Panc1 (cell line): ENCODE measurements around the gene CDK18. TPM values are rescaled to one million over a fixed set of nuclear protein-coding genes. Genes with fewer than 3 reads are reported as not detected.

Experiments
- ATAC-seq: fragments of 200-7000 bp; cut with Tn5 transposase; 2 replicates; pipeline ENCODE4 v1.9.1; 2020; ENCODE audit warnings: mild to moderate bottlenecking, moderate library complexity
- BruUV-seq: library from RNA; stranded (reverse); fragments of 400-500 nt; replicated peaks from 2 replicates; lab custom pipeline; 2021; lab: Mats Ljungman, UMichigan
- CTCF ChIA-PET: fragments of 300-600 bp; sonication (Branson Sonifier 250); formaldehyde crosslinking; loops from one replicate; lab custom pipeline; 2022; ENCODE audit warnings: antibody characterized with exemption; lab: Charles Lee
- POLR2A ChIA-PET: fragments of 300-600 bp; sonication (Branson Sonifier 250); formaldehyde crosslinking; loops from one replicate; lab custom pipeline; 2022; ENCODE audit warnings: antibody characterized with exemption; lab: Charles Lee
- DNase-seq: peaks from one replicate; pipeline ENCODE4 v3.0.0-alpha.2; 2010; ENCODE audit warnings: low read depth, low spot score
- H3K27ac ChIP-seq: 2 replicates; pipeline ENCODE4 v1.5.1; 2011; ENCODE audit warnings: mild to moderate bottlenecking, low read length, inconsistent platforms
- H3K27me3 ChIP-seq: fragments of 200-500 bp; sonication (Bioruptor generic); 2 replicates; pipeline ENCODE4 v1.6.0; 2014; ENCODE audit warnings: low read length, inconsistent platforms; ENCODE audit not compliant: control insufficient read depth, insufficient read depth
- H3K36me3 ChIP-seq: fragments of 200-500 bp; sonication (Bioruptor generic); 2 replicates; pipeline ENCODE4 v1.5.1; 2014; ENCODE audit warnings: inconsistent platforms, mild to moderate bottlenecking, low read length, moderate library complexity; ENCODE audit not compliant: control insufficient read depth, insufficient read depth
- H3K4me1 ChIP-seq: 2 replicates; pipeline ENCODE4 v1.5.1; 2011; ENCODE audit warnings: inconsistent platforms, mild to moderate bottlenecking, low read length, moderate library complexity; ENCODE audit not compliant: control insufficient read depth, insufficient read depth
- H3K4me3 ChIP-seq, 2 experiments: 2 replicates each; pipeline ENCODE4 v1.5.1; 2011 to 2012; ENCODE audit warnings: low read depth in 2 of 2, low read length in 2 of 2, mild to moderate bottlenecking in 2 of 2, inconsistent platforms in 1 of 2, moderate library complexity in 1 of 2
- H3K9me3 ChIP-seq: fragments of 200-500 bp; sonication (Bioruptor generic); 2 replicates; pipeline ENCODE4 v1.5.1; 2014; ENCODE audit warnings: low read depth, mild to moderate bottlenecking, inconsistent platforms, low read length, moderate library complexity; ENCODE audit not compliant: control insufficient read depth, insufficient read depth
- POLR2AphosphoS5 ChIP-seq: IDR thresholded peaks from 2 replicates; pipeline ENCODE4 v1.6.1; 2012; ENCODE audit warnings: mild to moderate bottlenecking, low read depth, low read length, moderate library complexity
- REST ChIP-seq, 2 experiments: IDR thresholded peaks; 2 replicates each; pipeline ENCODE4 v1.6.1; 2011 to 2012; ENCODE audit warnings: low read depth in 2 of 2, control low read depth in 1 of 2, low read length in 1 of 2, mild to moderate bottlenecking in 1 of 2, moderate library complexity in 1 of 2; ENCODE audit not compliant: insufficient read depth in 1 of 2
- SIN3A ChIP-seq: IDR thresholded peaks from 2 replicates; pipeline ENCODE4 v1.6.1; 2012; ENCODE audit warnings: low read depth, mild to moderate bottlenecking, low read length, moderate library complexity, borderline replicate concordance; ENCODE audit not compliant: insufficient read depth
- TCF7L2 ChIP-seq: IDR thresholded peaks from 2 replicates; pipeline ENCODE4 v1.6.1; 2011; ENCODE audit warnings: mild to moderate bottlenecking, low read depth, low read length, inconsistent platforms
- in situ Hi-C: cut with HindIII; loops from 2 replicates; pipeline ENCODE4 v1.10.0; 2016; ENCODE audit warnings: low sequenced_read_pairs, low pct_unique_long_range_greater_than_20kb
- intact Hi-C: fragments of 100-400 bp; cut with micrococcal nuclease; formaldehyde crosslinking; loops from one replicate; pipeline ENCODE4 v1.10.0; 2022; ENCODE audit not compliant: unreplicated experiment
- total RNA-seq: library from RNA; stranded (reverse); gene quantifications from one replicate; pipeline ENCODE4 v1.2.1, GENCODE V29; 2021; ENCODE audit not compliant: unreplicated experiment
- TF ChIP-seq, protein P1 (sequence below): fragments of 450-650 bp; IDR thresholded peaks from 2 replicates; pipeline ENCODE4 v1.5.1; 2017; ENCODE audit warnings: mild to moderate bottlenecking

Gene CDK18
- total RNA-seq, 1 experiment from 2014 or later: 7.0 TPM

DNA sequence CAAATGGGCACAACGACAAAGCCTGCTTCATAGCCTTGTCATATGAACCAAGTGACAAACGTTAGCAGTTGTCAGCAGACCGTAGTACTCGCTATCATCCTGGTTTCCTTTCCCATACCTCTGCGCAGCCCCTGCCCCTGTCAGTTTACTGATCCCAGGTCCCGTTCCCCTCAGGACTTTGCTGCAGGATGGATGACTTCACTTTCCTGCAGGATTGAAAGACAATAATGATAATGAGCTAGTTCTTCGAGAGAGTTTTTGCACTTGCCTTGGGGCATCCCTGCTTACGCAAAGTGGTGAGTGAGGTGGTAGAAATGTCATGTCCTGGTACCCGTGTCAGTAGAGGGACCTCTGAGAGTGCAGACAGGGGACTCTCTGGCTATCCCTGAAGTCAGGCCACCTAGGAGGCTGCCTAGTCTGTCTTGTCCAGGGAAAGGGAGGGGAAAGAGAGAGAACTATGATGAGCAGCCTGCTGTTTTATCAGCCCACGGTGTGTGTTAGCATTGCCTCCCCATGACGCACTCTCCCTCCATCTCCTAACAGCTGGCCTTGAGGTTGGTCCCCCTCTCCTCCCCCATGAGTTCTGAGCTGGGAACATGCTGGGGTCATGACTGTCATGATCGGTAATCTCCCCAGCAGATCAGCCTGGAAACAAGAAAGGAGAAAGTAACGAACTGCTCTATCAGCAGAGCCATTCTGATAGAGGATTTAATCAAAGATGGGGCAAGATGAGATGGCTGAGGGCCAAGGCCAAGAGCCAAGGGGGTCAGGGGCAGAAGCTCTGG lies 73.6 kb downstream of the CDK18 start:
- ChIA-PET POLR2A (no interaction called here), CTCF (no interaction called here)
- intact Hi-C loops (no loop called here), in situ Hi-C loops (no loop called here)
- Histone ChIP-seq H3K9me3 (no peaks in the 10 kb centered on the region), H3K36me3 (no peaks in the 10 kb centered on the region), H3K4me3 (no peak overlapping the region), H3K27ac (no peak overlapping the region), H3K4me1 (no peaks in the 10 kb centered on the region), H3K27me3 (no peaks in the 10 kb centered on the region)
- ATAC-seq (no peak), DNase-seq (no peak)
- TF ChIP-seq, protein P1, sequence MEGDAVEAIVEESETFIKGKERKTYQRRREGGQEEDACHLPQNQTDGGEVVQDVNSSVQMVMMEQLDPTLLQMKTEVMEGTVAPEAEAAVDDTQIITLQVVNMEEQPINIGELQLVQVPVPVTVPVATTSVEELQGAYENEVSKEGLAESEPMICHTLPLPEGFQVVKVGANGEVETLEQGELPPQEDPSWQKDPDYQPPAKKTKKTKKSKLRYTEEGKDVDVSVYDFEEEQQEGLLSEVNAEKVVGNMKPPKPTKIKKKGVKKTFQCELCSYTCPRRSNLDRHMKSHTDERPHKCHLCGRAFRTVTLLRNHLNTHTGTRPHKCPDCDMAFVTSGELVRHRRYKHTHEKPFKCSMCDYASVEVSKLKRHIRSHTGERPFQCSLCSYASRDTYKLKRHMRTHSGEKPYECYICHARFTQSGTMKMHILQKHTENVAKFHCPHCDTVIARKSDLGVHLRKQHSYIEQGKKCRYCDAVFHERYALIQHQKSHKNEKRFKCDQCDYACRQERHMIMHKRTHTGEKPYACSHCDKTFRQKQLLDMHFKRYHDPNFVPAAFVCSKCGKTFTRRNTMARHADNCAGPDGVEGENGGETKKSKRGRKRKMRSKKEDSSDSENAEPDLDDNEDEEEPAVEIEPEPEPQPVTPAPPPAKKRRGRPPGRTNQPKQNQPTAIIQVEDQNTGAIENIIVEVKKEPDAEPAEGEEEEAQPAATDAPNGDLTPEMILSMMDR: no peak
- TF ChIP-seq REST (IDR thresholded peaks at IDR 0.05; ENCODE audit: insufficient read depth in 1 of 2, low read depth in 2 of 2, low read length in 1 of 2) (no peak), POLR2AphosphoS5 (no peak), TCF7L2 (no peak), SIN3A (no peak)
- no TSS peak for BruUV-seq

GRCh38 chr1:205578780-205579571 lies 74.5 kb downstream of the CDK18 start:
- ATAC-seq: no peak
- Histone ChIP-seq H3K9me3 (no peaks in the 10 kb centered on the region), H3K4me3 (no peak overlapping the region), H3K4me1 (no peaks in the 10 kb centered on the region), H3K36me3 (no peaks in the 10 kb centered on the region), H3K27ac (no peak overlapping the region), H3K27me3 (no peaks in the 10 kb centered on the region)
- TF ChIP-seq POLR2AphosphoS5: no peak
- TF ChIP-seq, protein P1: no peak
- in situ Hi-C loops (no loop called here), intact Hi-C loops (no loop called here)
- no TSS peak for BruUV-seq
- no peak for DNase-seq
- ChIA-PET POLR2A (no interaction called here), CTCF (no interaction called here)
